GM12892 (cell line): ENCODE data around the gene ATP11A.

Experiments
- POLR2A ChIP-seq: IDR thresholded peaks from 2 replicates; pipeline ENCODE4 v1.6.1; 2011; ENCODE audit warnings: low read depth, low read length, control low read depth
- POLR2AphosphoS5 ChIP-seq: IDR thresholded peaks from 2 replicates; pipeline ENCODE4 v1.6.1; 2011; ENCODE audit warnings: low read depth, low read length, control low read depth
- TAF1 ChIP-seq: IDR thresholded peaks from 2 replicates; pipeline ENCODE4 v1.6.1; 2011; ENCODE audit warnings: low read depth, mild to moderate bottlenecking, control low read depth, low read length, borderline replicate concordance

GRCh38 chr13:112655913-112656312 lies 33.9 kb upstream of the ATP11A start:
- TF ChIP-seq POLR2AphosphoS5 (no peak), POLR2A (no peak), TAF1 (no peak)
